Activated CD4-positive, alpha-beta T cell treated with anti-CD3 and anti-CD28 coated beads, Interleukin-2, amount 50 U/mL, for 1 hour (primary cell): ENCODE results near the gene UBFD1.
"Not testable (repeated sequence)": the region's sequence is repeated elsewhere in the genome, so short reads cannot be mapped to it uniquely, and the experiment has no call there.

Experiments
- DNase-seq: peaks from one replicate; pipeline ENCODE4 v3.0.0-alpha.2; 2020

The UBFD1 gene

DNA sequence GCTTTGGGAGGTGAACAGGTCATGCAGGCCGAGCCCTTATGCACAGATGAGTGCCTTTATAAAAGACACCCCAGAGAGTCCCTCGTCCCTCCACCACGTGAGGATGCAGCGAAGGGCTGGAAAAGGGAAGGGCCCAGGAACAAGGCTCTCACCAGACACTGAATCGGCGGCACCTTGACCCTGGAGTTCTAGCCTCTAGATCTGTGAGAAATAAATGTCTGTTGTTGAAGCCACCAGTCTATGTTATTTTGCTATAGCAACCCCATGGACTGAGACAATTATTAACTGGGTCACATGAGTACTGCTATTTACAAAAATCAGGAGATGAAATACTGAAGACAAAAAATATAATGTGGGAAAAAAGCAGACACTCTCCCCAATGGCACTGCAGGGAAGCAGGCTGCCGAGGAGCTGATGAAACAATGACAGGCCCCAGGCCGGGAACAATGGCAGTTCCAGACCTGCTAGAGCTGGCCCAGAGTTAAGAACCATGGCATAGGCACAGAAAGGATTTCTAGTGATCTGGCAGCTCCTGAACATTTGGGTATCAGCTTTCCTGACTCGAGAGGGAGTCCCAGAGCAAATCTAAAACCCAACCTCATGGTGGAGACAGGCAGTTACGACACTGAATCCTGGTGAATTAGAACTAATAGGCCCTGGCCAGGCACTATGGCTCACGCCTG lies 29.4 kb upstream of the UBFD1 start:
- no peak for DNase-seq

- no peak for DNase-seq
Measured at GRCh38 chr16:23528644-23529310, 28.8 kb upstream of the UBFD1 start.

- DNase-seq = no peak
Measured at GRCh38 chr16:23530062-23530461, 27.5 kb upstream of the UBFD1 start.

- no peak for DNase-seq
Measured at GRCh38 chr16:23532448-23532847, 25.1 kb upstream of the UBFD1 start.

GRCh38 chr16:23534868-23535860 lies 22.4 kb upstream of the UBFD1 start:
- DNase-seq = no peak

- no peak for DNase-seq
Measured at GRCh38 chr16:23535901-23536300, 21.6 kb upstream of the UBFD1 start.

- DNase-seq = no peak
Measured at GRCh38 chr16:23537390-23537789, 20.1 kb upstream of the UBFD1 start.

DNA sequence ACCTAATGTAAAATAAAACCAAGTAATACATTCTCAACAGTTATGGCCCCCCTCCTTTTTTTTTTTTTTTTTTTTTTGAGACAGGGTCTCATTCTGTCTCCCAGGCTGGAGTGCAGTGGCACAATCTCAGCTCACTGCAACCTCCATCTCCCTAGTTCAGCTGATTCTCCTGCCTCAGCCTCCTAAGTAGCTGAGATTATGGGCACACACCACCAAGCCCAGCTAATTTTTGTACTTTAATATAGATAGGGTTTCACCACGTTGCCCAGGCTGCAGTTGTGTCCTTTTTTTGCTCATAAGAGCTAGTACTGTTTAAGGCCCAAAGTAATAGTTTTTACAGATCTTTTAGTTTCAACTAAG lies 18.6 kb upstream of the UBFD1 start:
- DNase-seq = no peak

DNA sequence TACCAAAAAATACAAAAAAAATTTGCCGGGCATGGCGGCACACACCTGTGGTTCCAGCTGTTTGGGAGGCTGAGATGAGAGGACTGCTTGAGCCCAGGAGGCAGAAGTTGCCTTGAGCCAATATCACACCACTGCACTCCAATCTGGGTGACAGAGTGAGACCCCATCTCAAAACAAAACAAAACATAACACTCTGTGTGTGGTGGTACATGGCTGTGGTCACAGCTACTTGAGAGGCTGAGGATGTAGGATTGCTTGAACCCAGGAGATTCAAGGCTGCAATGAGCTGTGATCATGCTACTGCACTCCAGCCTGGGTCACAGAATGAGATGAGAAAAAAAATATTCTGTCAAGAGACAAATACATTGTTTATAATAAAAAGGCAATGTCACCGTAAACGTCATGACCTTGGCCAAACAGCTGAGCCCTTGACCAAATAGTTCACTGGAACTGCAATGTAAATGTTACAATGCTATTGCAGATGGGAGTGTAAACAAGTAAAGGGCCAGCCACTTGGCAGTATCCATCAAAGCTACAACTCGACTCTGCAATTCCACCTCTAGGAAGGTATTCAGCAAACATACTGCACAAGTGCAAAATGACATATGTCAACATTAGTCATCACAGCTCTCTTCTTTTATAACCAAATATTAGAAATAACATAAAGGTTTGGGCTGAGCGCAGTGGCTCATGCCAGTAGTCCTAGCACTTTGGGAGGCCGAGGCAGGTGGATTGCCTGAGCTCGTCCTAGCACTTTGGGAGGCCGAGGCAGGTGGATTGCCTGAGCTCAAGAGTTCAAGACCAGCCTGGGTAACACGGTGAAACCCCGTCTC lies 17.3 kb upstream of the UBFD1 start:
- DNase-seq = no peak

GRCh38 chr16:23540817-23541178 lies 16.7 kb upstream of the UBFD1 start:
- DNase-seq = not testable (repeated sequence)

- DNase-seq = no peak
Measured at GRCh38 chr16:23544436-23544835, 13.1 kb upstream of the UBFD1 start.

DNA sequence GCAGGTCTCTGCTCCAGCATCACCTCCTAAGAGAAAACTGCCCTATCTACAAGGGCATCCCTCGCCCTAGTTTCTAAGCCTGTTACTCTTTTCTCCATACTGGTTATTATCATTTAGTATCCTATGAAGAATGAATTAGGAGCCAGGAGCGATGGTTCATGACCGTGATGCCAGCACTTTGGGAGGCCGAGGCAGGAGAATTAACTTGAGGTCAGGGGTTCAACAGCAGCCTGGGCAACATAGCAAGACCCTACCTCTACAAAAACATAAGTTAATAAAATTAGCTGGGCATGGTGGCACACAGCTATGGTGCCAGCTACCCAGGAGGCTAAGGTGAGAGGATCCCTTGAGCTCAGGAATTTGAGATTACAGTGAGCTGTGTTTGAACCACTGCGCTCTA lies 7.6 kb upstream of the UBFD1 start:
- no peak for DNase-seq

DNA sequence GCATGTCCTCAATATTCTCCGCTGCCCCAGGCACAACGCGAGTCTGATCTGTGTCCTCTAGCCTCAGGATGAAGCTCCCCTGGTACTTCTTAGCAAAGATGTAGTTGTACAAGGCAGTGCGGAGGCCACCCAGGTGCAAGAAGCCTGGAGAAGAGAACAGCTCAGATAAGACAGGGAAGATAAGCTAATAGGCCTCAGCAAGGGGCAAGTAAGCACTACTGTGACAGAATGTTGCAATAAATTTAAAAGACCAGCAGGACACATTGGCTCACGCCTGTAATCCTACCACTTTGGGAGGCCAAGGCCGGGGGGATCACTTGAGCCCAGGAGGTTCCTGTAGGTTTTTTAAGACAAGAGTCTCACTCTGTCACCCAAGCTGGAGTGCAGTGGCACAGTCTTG lies 5.4 kb upstream of the UBFD1 start:
- DNase-seq = no peak

DNA sequence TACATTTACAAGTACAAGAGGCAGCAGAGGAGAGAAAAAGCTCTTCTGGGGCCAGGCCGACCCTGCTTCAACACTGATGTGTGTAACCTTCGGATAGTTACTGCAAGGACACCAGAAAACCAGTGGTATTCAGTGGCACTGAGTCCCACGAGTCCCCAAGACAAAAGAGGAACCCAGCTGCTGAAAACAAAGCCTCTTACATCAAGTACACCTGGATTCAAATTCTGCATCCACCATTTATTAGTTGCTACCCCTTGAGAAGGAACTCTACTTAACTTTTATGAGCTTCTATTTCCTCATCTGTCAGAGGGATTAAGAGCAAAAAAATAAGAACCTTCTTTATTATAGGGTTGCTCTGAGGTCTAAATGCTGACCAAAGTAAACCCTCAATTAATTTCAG lies 3.0 kb upstream of the UBFD1 start:
- no peak for DNase-seq

- DNase-seq = no peak
Measured at GRCh38 chr16:23557779-23558702, 514 bp downstream of the UBFD1 start.

- DNase-seq = no peak
Measured at GRCh38 chr16:23561586-23561985, 4.1 kb downstream of the UBFD1 start.

DNA sequence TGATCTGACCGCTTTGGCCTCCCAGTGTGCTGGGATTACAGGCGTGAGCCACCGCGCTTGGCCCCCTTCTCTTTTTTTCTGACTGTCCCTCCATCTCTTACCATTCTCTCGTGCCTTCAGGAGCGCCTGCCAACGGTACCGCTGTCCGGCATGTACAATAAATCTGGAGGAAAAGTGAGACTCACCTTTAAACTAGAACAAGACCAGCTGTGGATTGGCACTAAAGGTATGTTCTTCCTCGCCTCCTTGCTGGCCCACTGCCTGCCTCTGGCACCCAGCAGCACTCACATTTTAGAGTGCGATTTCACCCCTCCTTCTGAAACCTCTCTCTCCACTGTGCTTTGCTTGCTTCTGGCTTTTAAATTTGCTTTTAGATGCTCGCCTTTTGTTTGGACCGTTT lies 5.0 kb downstream of the UBFD1 start:
- DNase-seq = no peak

GRCh38 chr16:23563186-23563585 lies 5.7 kb downstream of the UBFD1 start:
- DNase-seq = no peak

GRCh38 chr16:23564575-23565363 lies 7.2 kb downstream of the UBFD1 start:
- DNase-seq = no peak

DNA sequence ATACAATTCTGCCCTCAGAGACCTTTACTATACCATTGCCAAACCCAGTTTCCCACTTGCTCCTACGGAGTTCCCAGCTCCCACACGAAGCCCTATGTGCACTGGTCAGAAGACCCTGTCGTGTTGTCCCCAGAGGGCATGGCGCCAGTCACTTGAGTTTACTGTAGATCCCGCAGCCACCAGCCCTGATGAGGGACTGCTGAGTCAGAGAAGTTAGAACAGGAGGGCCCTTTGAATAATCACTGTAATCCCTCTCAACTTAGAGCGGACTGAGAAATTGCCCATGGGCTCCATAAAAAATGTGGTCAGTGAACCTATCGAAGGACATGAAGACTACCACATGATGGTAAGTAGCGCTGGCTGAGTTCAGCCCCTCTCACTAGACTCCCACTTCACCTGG lies 9.2 kb downstream of the UBFD1 start:
- no peak for DNase-seq

DNA sequence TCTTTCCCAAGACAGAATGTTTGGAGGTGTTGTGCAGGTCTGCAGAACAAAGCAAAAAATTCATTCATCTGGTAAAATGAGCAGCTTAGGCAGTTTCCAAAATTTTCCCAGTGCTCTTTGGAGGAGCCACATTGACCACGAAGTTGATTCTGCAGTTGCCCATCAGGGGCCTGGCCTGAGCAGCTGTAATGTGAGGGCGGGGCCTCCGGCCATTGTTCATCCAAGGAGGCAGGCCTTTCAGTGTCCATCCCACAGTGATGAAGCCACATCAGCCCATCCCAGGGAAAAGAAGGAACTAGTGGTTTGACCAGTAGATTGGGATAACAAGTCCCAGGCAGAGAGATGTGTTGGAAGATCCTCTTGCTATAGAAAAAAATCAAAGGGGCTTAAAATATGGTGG lies 10.1 kb downstream of the UBFD1 start:
- no peak for DNase-seq
